CD8-positive, alpha-beta memory T cell (primary cell): ENCODE data around the gene CFTR. TPM values are rescaled to one million over a fixed set of nuclear protein-coding genes. Genes with fewer than 3 reads are reported as not detected.

Experiments used
- CTCF ChIA-PET: fragments of 350-600 bp; sonication (Branson Sonifier 250); formaldehyde crosslinking; loops from one replicate; lab custom pipeline; 2021; ENCODE audit warnings: antibody characterized with exemption; lab: Charles Lee
- POLR2A ChIA-PET: fragments of 350-600 bp; sonication (Branson Sonifier 250); formaldehyde crosslinking; loops from one replicate; lab custom pipeline; 2021; ENCODE audit warnings: antibody characterized with exemption; lab: Charles Lee
- DNase-seq, 5 donors: peaks; one replicate each; pipeline versions ENCODE4 v3.0.0 to v3.0.0-alpha.2; 2020 to 2022; ENCODE audit warnings: mixed read lengths in 1 of 5
- H3K27ac ChIP-seq: one replicate; pipeline ENCODE4 v1.7.0; 2013; ENCODE audit warnings: low read depth, mild to moderate bottlenecking, low read length, moderate library complexity
- H3K27me3 ChIP-seq: 2 replicates; pipeline ENCODE4 v1.7.0; 2013; ENCODE audit warnings: low read length, mild to moderate bottlenecking; ENCODE audit not compliant: insufficient read depth, poor library complexity, severe bottlenecking
- H3K36me3 ChIP-seq: 2 replicates; pipeline ENCODE4 v1.7.0; 2013; ENCODE audit warnings: mild to moderate bottlenecking, low read length, moderate library complexity; ENCODE audit not compliant: insufficient read depth
- H3K4me1 ChIP-seq: 2 replicates; pipeline ENCODE4 v1.7.0; 2013; ENCODE audit warnings: mild to moderate bottlenecking, low read length, moderate library complexity; ENCODE audit not compliant: insufficient read depth
- H3K4me3 ChIP-seq: 2 replicates; pipeline ENCODE4 v1.7.0; 2013; ENCODE audit warnings: mild to moderate bottlenecking, low read length
- H3K9me3 ChIP-seq: 2 replicates; pipeline ENCODE4 v1.7.0; 2013; ENCODE audit warnings: mild to moderate bottlenecking, low read length
- H3K27ac Mint-ChIP-seq, 8 donors: one replicate each; pipeline ENCODE4 v1.8.0; 2020 to 2021; ENCODE audit warnings: mixed read lengths in 8 of 8, mild to moderate bottlenecking in 6 of 8, inconsistent platforms in 3 of 8, moderate library complexity in 3 of 8
- H3K27me3 Mint-ChIP-seq, 2 donors: one replicate each; pipeline ENCODE4 v1.8.0; 2020 to 2021; ENCODE audit warnings: mixed read lengths in 2 of 2, mild to moderate bottlenecking in 1 of 2, moderate library complexity in 1 of 2
- H3K36me3 Mint-ChIP-seq, 3 donors: one replicate each; pipeline ENCODE4 v1.8.0; 2020 to 2021; ENCODE audit warnings: mixed read lengths in 3 of 3, inconsistent platforms in 1 of 3, mild to moderate bottlenecking in 1 of 3
- H3K4me1 Mint-ChIP-seq, 3 donors: one replicate each; pipeline ENCODE4 v1.8.0; 2020 to 2021; ENCODE audit warnings: mixed read lengths in 3 of 3, inconsistent platforms in 1 of 3, mild to moderate bottlenecking in 1 of 3
- H3K4me3 Mint-ChIP-seq, 7 donors: one replicate each; pipeline ENCODE4 v1.8.0; 2020 to 2021; ENCODE audit warnings: mixed read lengths in 7 of 7, mild to moderate bottlenecking in 6 of 7, moderate library complexity in 4 of 7, inconsistent platforms in 2 of 7
- H3K9me3 Mint-ChIP-seq, 5 donors: one replicate each; pipeline ENCODE4 v1.8.0; 2020 to 2022; ENCODE audit warnings: mixed read lengths in 5 of 5, mild to moderate bottlenecking in 3 of 5, moderate library complexity in 2 of 5, inconsistent platforms in 1 of 5
- polyA plus RNA-seq: library from polyadenylated mRNA; unstranded; fragments of 300-500 nt; fragmentation: Illumina TruSeq; gene quantifications from one replicate; pipeline ENCODE4 v1.2.3, GENCODE V29; 2021
- total RNA-seq, 2 experiments: library from RNA; stranded (reverse); gene quantifications; one replicate each; pipeline ENCODE4 v1.2.3, GENCODE V29; 2021

The CFTR gene
- total and polyA plus RNA-seq, 3 experiments from 2014 or later: not detected

GRCh38 chr7:117621075-117621618, 141.3 kb downstream of the CFTR start:
- CTCF ChIA-PET: no interaction called here
- Mint-ChIP-seq H3K36me3 (no peaks in the 10 kb centered on the region), H3K4me3 (no peak overlapping the region)

GRCh38 chr7:117623606-117624005, 143.8 kb downstream of the CFTR start:
- H3K4me1 ChIP-seq: no peaks in the 10 kb centered on the region
- no peaks in the 10 kb centered on the region for H3K36me3 ChIP-seq
- H3K36me3 Mint-ChIP-seq: no peaks in the 10 kb centered on the region
- CTCF ChIA-PET: no interaction called here
- H3K9me3 ChIP-seq: no peaks in the 10 kb centered on the region
- H3K4me1 Mint-ChIP-seq: no peaks in the 10 kb centered on the region
- H3K9me3 Mint-ChIP-seq: peaks cover 0 to 4% (median 0%) of the 10 kb centered on the region in 5 donors
- no peaks in the 10 kb centered on the region for H3K27me3 ChIP-seq
- H3K4me3 Mint-ChIP-seq: no peak overlapping the region
- H3K27me3 Mint-ChIP-seq: peaks cover 0 to 1% of the 10 kb centered on the region in 2 donors
- DNase-seq: no peak
- H3K27ac ChIP-seq: no peak overlapping the region
- no peak overlapping the region for H3K4me3 ChIP-seq
- POLR2A ChIA-PET: no interaction called here
- no peak overlapping the region for H3K27ac Mint-ChIP-seq

More at GRCh38 chr7:117621075-117621618, 141.3 kb downstream of the CFTR start:
- DNase-seq: no peak
- no peaks in the 10 kb centered on the region for H3K36me3 ChIP-seq
- no peak overlapping the region for H3K27ac ChIP-seq
- no peak overlapping the region for H3K27ac Mint-ChIP-seq
- H3K27me3 Mint-ChIP-seq: peaks cover 0 to 1% of the 10 kb centered on the region in 2 donors
- H3K4me1 Mint-ChIP-seq: no peaks in the 10 kb centered on the region
- H3K9me3 ChIP-seq: no peaks in the 10 kb centered on the region
- H3K27me3 ChIP-seq: no peaks in the 10 kb centered on the region
- H3K9me3 Mint-ChIP-seq: peaks cover 0 to 4% (median 2%) of the 10 kb centered on the region in 5 donors
- POLR2A ChIA-PET: no interaction called here
- H3K4me1 ChIP-seq: no peaks in the 10 kb centered on the region
- H3K4me3 ChIP-seq: no peak overlapping the region

- no peaks in the 10 kb centered on the region for H3K27me3 ChIP-seq
- no peak overlapping the region for H3K27ac ChIP-seq
- Mint-ChIP-seq H3K9me3 (peaks cover 0 to 9% (median 3%) of the 10 kb centered on the region in 5 donors), H3K27ac (no peak overlapping the region), H3K36me3 (no peaks in the 10 kb centered on the region), H3K4me1 (no peaks in the 10 kb centered on the region), H3K27me3 (no peaks in the 10 kb centered on the region), H3K4me3 (no peak overlapping the region)
- H3K9me3 ChIP-seq: no peaks in the 10 kb centered on the region
- H3K4me3 ChIP-seq: no peak overlapping the region
- POLR2A ChIA-PET: no interaction called here
- no peak for DNase-seq
- no peaks in the 10 kb centered on the region for H3K36me3 ChIP-seq
- no peaks in the 10 kb centered on the region for H3K4me1 ChIP-seq
- CTCF ChIA-PET: no interaction called here
Observed at GRCh38 chr7:117630501-117630900, 150.7 kb downstream of the CFTR start.

GRCh38 chr7:117630907-117631564, 151.2 kb downstream of the CFTR start:
- Mint-ChIP-seq H3K27ac (no peak overlapping the region), H3K9me3 (peaks cover 0 to 9% (median 3%) of the 10 kb centered on the region in 5 donors), H3K4me3 (no peak overlapping the region), H3K36me3 (no peaks in the 10 kb centered on the region), H3K27me3 (no peaks in the 10 kb centered on the region), H3K4me1 (no peaks in the 10 kb centered on the region)
- POLR2A ChIA-PET: no interaction called here
- no peaks in the 10 kb centered on the region for H3K9me3 ChIP-seq
- no peak overlapping the region for H3K4me3 ChIP-seq
- no peaks in the 10 kb centered on the region for H3K27me3 ChIP-seq
- no peaks in the 10 kb centered on the region for H3K4me1 ChIP-seq
- CTCF ChIA-PET: no interaction called here
- DNase-seq: no peak
- H3K27ac ChIP-seq: no peak overlapping the region
- H3K36me3 ChIP-seq: no peaks in the 10 kb centered on the region

GRCh38 chr7:117631652-117632051, 151.8 kb downstream of the CFTR start:
- ChIA-PET CTCF (no interaction called here), POLR2A (no interaction called here)
- Histone ChIP-seq H3K27ac (no peak overlapping the region), H3K4me1 (no peaks in the 10 kb centered on the region), H3K9me3 (no peaks in the 10 kb centered on the region), H3K27me3 (no peaks in the 10 kb centered on the region), H3K4me3 (no peak overlapping the region), H3K36me3 (no peaks in the 10 kb centered on the region)
- no peak for DNase-seq
- H3K4me3 Mint-ChIP-seq: no peak overlapping the region
- no peaks in the 10 kb centered on the region for H3K27me3 Mint-ChIP-seq
- H3K4me1 Mint-ChIP-seq: no peaks in the 10 kb centered on the region
- no peaks in the 10 kb centered on the region for H3K36me3 Mint-ChIP-seq
- no peak overlapping the region for H3K27ac Mint-ChIP-seq
- H3K9me3 Mint-ChIP-seq: peaks cover 0 to 9% (median 3%) of the 10 kb centered on the region in 5 donors

- no peak overlapping the region for H3K4me3 Mint-ChIP-seq
- CTCF ChIA-PET: no interaction called here
Observed at GRCh38 chr7:117637937-117638336, 158.1 kb downstream of the CFTR start.

GRCh38 chr7:117639966-117640365, 160.1 kb downstream of the CFTR start:
- Histone ChIP-seq H3K27me3 (no peaks in the 10 kb centered on the region), H3K27ac (no peak overlapping the region), H3K9me3 (no peaks in the 10 kb centered on the region), H3K4me1 (no peaks in the 10 kb centered on the region), H3K36me3 (no peaks in the 10 kb centered on the region), H3K4me3 (no peak overlapping the region)
- Mint-ChIP-seq H3K4me3 (no peak overlapping the region), H3K27me3 (no peaks in the 10 kb centered on the region), H3K27ac (no peak overlapping the region), H3K9me3 (peaks cover 0 to 2% (median 0%) of the 10 kb centered on the region in 5 donors), H3K36me3 (no peaks in the 10 kb centered on the region), H3K4me1 (no peaks in the 10 kb centered on the region)
- no peak for DNase-seq
- ChIA-PET POLR2A (no interaction called here), CTCF (no interaction called here)

More at GRCh38 chr7:117637937-117638336, 158.1 kb downstream of the CFTR start:
- H3K27me3 ChIP-seq: no peaks in the 10 kb centered on the region
- no peaks in the 10 kb centered on the region for H3K36me3 Mint-ChIP-seq
- no peak overlapping the region for H3K4me3 ChIP-seq
- no peaks in the 10 kb centered on the region for H3K4me1 Mint-ChIP-seq
- no peak overlapping the region for H3K27ac Mint-ChIP-seq
- POLR2A ChIA-PET: no interaction called here
- H3K27ac ChIP-seq: no peak overlapping the region
- no peaks in the 10 kb centered on the region for H3K27me3 Mint-ChIP-seq
- no peaks in the 10 kb centered on the region for H3K4me1 ChIP-seq
- DNase-seq: no peak
- peaks cover 0 to 8% (median under 1%) of the 10 kb centered on the region in 5 donors for H3K9me3 Mint-ChIP-seq
- H3K9me3 ChIP-seq: no peaks in the 10 kb centered on the region
- no peaks in the 10 kb centered on the region for H3K36me3 ChIP-seq

- Mint-ChIP-seq H3K27me3 (no peaks in the 10 kb centered on the region), H3K9me3 (peaks cover 0 to 2% (median 0%) of the 10 kb centered on the region in 5 donors), H3K36me3 (no peaks in the 10 kb centered on the region), H3K4me3 (no peak overlapping the region), H3K27ac (no peak overlapping the region), H3K4me1 (no peaks in the 10 kb centered on the region)
- DNase-seq: no peak
- Histone ChIP-seq H3K9me3 (no peaks in the 10 kb centered on the region), H3K27me3 (no peaks in the 10 kb centered on the region), H3K27ac (no peak overlapping the region), H3K36me3 (no peaks in the 10 kb centered on the region), H3K4me1 (no peaks in the 10 kb centered on the region), H3K4me3 (no peak overlapping the region)
- ChIA-PET POLR2A (no interaction called here), CTCF (no interaction called here)
Observed at GRCh38 chr7:117640465-117640864, 160.6 kb downstream of the CFTR start.
